Stimulated activated CD4-positive, alpha-beta T cell treated with anti-CD3 and anti-CD28 coated beads, Interleukin-4, amount 100 ng/mL, for 4 hours (primary cell): ENCODE data around the gene THADA.

ENCODE experiments used
- DNase-seq, 2 experiments: peaks; one replicate each; pipeline ENCODE4 v3.0.0-alpha.2; 2020

Gene THADA

DNA sequence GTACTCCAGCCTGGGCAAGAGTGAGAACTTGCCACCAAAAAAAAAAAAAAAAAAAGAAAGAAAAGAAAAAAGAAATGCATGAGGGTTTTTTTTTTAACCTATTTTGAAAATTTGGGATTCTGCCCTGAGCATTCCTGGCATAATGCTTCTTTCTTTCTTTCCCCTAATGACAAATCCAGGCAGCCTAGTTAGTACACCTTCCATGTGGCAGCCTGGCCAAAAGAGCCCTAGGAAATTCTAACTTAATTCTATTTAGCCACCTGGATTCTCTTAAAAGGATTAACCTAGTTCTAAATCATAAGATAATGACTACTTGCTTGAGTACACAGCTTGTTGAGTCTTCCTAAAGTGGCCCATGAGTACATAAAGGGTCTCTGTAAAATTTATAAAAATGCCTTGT, 160.1 kb downstream of the THADA start:
- DNase-seq = no peak

DNA sequence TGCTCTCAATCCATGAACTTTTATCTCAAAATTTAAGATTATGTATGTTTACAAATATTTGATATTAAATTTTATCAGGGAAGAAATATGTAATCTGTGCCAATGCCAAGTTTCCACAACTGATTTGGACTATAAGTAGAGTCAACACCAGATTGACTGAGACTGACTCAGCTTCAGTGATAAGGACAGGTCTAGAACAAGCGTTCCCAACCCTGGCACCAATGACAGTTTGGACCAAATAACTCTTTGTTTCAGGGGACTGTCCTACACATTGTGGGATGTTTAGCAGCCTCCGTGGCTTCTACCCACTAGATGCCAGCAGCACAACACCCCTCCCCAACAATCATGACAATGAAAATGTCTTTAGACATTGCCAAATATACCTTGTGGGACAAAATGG, 165.3 kb downstream of the THADA start:
- no peak for DNase-seq

DNA sequence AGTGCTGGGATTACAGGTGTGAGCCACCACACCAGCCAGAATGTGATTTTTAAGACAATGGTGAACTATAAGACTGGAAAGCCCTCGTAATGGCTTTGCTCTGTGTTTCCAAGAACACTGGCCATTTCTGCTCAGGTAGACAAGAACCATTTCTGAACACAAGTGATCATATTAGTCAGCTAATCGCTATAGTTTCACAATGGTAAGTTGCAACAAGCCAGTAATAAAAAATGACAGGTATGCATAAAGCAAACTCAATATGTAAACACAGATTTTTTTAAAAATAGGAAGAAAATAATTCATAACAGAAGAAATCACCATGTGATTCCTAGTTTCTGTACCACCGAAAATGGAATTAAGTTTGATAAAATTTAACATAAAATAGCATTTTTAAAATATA, 166.5 kb downstream of the THADA start:
- no peak for DNase-seq

DNA sequence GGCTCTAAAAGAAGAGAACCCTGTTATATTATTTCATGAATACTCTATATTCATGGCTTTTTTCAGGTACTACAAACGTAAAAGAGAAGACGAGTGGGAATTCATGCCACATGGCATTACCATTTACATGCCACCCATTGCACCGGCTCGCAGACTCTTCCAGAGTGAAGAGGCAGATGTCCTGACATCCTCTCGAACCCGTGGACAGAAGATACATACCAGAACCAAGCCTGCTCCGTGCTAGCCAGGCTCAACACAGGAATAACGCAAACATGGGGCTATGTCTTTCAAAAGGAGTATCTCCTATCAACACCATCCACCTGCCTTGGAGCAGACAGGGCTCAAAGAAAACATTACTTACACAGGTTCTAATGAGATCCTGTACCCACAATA, 168.8 kb downstream of the THADA start:
- no peak for DNase-seq

DNA sequence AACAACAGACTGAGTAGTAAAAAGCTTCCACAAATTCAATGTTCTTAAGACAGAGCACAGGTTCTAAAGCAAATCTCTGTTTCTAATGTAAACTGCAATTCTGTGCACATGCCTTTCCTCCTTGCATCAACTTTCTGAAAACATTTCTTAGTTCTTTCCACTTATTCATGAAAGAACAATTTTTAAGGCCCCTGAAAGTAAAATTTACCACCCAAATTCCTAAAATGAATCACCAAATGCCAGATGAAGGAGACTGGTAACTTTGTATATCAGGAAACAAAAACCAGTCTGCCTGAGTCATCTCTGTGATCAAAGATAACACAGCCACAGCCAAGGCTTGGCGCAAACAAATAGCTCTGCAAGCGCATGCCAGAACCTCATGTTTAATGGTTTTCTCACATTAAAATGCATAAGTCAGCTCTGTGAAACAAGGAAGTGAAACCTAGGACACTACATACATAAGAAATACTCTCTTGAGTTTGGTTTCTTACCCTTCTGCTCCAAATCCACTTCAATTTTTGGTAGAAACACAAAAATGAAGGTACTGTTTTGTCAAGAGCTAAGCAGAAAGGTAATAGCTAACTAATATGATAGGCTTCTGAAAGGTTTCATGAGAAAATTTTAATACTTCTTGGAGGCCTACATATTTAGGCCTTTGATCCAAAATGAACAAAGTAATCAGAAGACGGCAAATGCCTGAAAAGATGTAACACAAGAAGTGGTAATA, 169.4 kb downstream of the THADA start:
- DNase-seq = peak; percentile 34 to 64

DNA sequence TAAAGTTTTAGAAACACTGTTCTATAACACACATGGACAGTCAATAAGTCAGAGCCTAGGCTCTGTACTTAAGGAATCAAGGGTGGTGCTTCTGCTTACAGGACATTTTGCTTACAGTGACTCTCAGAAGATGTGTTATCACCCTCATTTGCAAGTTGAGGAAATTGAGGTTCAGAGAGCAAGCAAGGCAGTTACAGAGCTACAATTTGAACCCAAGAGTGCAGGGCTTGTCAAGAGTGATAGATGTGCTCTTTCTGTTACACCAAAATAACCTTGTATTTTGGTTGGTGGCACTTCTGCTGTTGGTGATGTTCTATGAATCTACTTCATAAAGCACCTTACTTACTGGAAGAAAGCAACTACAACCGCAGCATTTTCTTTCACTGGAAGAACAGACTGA, 170.2 kb downstream of the THADA start:
- DNase-seq = no peak

DNA sequence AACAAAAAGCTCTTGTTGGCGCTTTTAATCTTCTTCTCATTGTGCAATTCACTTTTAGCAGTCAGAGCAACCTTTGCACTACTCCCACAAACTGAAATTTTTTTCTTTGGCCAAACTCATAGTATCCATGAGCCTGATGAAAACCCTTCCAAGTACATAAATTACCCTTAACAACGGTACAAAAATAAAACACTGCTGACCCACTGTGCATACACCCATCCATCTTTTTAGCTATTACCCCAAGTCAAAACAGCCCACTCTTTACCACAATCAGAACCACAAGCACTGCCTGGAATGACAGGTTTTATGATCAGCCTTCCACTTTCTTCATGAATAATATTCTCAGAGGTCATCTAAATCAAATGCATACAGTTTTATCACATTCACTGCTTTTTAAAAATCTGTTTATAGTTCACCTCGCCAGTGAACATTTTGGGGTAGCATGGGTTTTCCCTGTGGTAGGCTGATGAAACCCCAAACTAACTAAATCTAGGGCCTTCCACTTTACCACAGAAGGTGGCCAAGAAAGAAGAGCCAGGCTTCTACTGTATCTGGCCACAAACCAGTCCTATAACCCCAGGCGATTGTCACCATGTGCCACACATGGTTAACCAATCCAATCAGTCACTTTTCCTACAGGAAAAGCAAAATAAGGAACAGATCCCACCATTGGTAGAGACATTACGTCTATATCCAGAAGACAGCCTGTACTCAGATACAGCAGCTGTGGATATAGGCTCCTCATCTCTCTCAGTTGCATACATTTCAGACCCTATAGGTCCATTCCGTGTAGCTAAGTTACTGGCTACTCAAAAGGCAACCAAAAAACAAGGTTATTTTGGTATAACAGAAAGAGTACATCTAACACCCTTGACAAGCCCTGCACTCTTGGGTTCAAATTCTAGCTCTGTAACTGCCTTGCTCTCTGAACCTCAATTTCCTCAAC, 171.3 kb downstream of the THADA start:
- DNase-seq = no peak

DNA sequence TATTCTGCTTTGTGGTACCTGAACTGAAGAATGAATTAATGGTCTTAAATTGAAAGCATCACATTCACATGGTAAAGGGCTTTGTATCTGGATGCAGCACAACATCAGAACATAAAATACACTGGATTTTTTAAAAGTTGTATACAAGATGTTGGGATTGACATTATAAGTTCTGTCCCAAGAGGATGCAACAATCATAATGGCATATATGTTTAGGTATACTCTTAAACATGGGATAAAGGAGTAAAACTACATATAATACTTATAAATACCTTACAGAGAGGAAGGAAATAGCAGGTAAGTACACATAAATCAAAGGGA, 171.9 kb downstream of the THADA start:
- no peak for DNase-seq

DNA sequence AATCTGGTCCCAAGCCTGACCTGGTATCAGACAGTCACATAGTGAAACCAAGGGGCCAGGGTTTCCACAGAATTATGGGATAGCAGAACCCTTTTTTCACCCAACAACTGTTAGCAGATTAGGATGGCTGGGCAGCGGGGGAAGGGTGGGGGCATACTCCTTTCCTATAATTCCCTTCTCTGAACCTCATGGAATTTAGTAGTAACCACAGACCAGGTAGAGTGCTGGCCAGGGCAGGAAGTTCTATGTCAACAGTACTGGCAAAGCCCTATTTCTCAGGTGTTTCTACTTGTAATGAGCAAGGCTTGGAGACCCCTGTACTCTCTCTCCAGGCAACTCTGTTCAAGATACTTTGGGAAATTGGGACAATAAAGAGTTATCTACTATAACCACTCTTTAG, 174.6 kb downstream of the THADA start:
- no peak for DNase-seq

DNA sequence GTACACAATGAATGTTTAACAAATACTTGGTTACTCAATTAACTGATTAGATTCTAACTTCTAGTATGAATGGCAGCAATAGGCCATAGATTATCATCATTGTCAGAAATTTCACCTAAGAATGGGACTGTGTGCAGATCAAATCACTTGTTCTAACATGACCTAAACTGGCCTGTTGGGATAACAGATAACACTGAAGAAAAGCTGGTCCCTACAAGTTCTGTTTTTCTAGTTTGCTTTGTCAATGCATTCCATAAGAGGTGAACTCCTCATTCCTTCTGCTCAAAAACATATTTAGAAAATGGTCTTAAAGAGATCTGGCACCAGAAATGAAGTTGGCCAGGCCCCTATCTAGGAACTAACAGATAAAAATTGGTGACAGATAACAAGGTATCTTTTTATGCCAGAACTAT, 175.4 kb downstream of the THADA start:
- DNase-seq = no peak

DNA sequence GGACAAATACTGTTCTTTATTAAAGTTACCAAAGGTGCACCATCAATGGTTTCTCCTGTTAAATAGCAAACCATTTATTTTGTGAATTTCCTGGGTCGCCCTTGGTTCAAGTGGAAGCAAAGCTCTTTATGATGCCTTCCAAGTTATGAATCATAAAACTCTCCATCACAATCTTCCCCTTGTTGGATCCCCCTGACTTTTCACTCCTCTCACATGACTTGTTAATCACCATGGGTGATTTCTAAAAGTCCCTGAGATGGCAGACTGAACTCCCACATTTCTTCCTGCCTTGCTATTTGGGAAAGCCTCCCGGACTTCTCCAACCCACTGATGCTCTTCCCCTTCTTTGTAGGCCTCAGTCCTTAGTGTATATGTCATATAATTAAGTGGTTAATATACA, 176.0 kb downstream of the THADA start:
- no peak for DNase-seq

DNA sequence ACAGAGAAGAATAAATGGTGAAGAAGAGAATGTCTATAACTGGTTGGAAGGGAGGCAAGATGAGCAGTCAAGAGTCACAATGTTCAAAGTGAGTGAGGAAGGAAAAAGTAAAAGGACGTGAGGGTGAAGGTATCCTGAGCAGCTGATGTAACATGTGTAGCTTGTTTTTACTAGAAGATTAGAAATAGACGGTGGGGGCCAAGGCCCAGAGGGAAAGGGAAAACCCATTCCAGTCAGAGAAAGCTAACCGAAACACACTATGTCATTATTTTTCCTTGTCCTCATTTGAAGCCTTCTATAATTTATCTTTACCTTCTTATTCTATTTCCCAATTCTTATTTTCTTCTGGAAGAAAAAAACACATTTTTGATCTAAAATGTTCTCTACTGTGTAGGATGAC, 176.6 kb downstream of the THADA start:
- no peak for DNase-seq

DNA sequence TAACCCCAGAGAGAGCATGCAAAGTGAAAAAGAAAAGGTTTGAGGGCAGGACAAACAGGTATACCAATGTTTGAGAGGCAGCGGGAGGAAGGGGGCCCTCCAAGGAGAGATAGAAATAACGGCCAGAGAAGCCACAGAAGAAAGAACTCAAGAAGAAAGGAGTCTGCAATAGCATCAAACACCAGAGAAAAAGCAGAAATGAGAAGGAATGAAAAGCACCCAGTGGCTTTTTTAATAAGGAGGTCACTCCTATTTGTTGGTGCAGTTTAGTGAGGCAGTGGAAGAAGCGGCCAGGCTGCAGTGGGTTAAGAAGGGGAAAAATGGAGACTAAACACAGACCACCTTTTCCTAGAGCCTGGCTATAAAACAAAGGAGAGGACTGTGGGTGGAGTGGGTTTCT, 177.2 kb downstream of the THADA start:
- DNase-seq = no peak

DNA sequence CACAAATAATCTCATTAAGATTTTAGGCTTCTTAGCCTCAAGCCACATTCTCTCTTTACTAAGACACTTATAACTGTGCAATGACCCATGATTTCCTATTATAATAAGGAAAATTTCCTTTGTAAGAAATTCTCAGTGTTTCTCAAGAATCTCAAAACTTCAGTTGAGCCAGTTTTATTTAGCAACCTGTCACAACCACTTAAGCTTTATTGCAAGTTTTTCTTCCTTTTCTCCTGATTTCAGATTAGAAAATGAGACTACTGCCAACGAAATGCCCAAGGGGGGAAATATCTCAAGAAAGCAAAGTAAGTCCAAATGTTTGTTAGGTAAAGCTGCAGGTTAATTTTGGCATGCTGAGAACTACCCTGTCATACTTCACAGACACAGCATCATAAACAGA, 178.5 kb downstream of the THADA start:
- no peak for DNase-seq

DNA sequence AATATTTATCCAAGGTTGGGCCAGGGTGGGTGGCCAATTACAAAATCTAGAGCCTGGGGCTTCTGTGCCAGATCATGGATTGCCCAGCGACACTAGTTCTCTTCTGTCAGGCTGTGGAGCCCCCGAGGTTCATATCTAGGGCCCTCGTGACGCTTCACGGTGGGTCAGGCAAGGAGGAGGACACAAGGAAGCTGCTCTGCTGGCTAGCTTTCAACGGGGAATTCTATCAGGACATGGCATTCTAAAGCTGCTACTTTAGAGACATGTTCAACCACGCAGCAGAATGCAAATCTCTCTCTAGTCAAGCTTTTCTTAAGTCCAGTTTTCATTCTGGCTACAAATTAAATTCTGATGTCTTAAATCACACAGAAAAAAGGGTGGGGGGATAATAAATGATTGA, 180.2 kb downstream of the THADA start:
- DNase-seq = no peak

DNA sequence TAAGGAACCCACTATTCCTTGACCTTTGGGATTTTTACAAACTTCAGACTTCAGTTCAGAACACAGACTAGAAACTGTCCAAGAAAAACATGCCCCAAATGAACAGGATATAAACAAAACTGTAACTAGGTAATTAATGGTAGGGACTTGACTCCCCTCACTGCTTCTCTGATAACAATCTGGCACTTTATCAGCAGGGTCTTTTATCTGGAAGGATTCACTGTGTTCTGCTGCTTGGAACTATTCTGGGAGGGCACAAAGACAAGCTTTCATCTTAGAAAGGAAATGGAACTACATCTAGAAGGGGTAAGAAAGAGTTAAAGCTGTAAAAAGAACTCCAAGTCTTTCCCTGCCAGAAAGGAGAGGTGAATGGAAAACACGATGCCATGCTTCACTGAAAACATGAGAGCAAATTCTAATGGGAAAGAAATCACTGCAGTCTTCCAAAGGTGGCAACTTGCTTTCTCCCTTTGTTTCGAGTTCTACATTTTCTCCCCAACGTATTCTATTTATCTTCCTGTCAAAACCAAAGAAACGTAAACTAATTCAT, 181.2 kb downstream of the THADA start:
- DNase-seq = no peak

DNA sequence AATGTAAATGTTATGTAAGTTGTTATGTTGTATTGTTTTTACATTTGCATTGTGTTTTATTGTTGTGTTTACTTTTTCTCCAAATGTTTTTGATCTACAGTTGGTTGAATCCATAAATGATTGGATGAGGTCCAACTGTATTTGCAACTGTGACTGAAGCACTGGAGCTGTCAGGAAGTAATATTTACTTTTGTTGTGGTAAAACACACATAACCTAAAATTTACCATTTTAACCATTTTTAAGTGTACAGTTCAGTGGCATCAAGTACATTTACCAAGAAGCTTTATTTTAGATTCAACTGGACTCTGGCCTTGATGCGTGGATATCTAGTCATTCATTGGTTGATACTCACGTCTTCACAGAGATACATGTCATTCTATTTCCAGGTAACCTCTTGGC, 181.8 kb downstream of the THADA start:
- no peak for DNase-seq

DNA sequence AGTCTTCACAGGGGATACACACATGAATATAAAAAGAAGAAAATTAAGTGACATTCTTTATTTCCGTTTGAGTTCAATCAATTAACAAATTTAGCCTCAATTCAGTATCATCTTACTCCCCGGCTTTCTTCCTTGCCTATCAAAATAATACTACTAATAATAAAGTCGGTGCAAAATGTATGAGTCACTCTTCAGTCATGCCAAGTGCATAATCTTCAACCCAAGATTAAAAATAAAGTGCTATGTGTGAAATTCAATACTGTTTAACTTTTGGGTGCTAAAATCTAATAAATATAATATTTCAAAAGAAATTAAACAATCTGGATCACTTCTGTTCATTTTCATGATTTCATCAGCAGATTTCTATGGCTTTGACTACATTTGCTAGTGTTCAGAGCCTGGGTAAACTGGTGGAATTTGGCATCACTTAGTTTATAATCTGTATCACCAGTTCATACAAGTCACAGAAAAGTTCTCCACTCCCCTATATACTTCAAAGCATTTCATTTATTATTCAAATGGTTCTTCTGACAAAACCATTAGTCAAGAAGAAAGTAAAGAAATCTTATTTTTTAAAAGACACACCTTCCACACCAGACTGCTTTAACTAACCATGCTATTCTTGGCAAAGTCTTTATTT, 183.6 kb downstream of the THADA start:
- no peak for DNase-seq

DNA sequence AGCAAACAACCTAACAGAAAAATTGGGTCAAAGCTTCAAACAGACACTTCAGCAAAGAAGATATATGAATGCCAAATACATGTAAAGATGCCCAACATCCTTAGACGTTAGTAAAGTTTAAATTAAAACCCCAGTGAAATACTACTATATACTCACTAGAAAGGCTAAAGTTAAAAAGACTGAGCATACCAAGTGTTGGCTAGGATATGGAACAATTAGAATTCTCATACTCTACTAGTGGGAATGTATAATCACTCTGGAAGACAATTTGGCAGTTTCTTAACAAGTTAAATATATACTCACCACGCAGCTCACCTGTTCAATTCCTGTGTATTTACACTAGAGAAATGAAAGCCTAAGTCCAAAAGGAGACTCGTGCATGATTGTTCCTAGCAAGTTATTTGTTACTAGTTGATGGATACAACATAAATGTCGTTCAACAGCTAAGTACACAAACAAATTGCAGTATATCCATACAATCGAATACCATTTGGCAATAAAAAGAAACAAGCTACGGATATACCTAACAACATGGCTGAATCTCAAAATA, 185.7 kb downstream of the THADA start:
- DNase-seq = no peak

DNA sequence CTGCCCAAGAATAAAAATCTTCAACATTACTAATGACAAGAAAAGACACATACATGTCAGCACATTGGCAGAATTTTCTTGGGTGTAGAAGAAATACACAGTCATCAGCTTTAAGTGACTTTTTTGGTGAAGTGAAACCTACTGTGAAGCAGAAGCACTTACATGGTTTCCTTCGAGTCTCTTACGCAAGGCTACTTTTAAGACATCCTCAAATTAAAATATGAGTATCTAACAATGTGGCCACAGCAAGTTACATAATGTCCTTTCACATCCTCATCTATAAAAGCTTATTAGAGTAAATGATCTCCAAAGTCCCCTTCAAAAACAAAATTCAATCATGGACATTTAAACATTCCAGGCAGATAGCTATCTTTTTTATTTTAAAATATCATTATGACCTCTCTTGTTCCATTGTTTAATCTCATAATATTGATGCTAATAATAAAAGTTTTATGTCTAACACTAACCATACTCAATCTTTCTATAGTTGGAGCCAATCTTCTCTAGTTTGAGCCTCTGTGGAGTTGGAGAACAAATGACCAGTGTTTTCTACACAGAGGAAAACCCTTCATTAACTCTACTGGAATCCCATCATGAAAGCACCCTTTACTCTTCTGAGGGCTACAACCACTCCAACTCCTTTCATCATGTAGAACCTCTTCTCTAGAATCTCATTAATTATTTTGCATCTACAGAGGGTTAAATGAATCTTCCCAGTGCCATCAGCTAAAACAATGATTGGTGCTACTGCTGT, 187.3 kb downstream of the THADA start:
- DNase-seq = no peak

DNA sequence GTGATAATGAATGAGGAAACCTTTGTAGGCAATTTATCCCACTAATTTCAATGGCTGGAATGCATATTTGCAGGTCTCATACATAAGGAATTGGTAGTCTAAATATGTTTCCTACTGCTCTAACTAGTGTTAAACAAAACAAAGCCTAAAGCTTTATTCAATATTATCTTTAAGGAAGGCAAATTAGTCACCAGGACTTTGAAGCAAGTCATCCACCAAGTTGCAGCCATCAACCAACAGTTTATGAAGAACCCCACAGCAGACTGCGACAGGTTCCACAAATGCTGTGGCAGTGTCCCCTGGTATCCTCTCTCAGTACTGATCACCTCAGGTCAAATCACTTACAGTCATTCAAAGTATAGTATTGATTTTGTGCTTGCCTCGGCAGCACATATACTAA, 187.9 kb downstream of the THADA start:
- DNase-seq = no peak

DNA sequence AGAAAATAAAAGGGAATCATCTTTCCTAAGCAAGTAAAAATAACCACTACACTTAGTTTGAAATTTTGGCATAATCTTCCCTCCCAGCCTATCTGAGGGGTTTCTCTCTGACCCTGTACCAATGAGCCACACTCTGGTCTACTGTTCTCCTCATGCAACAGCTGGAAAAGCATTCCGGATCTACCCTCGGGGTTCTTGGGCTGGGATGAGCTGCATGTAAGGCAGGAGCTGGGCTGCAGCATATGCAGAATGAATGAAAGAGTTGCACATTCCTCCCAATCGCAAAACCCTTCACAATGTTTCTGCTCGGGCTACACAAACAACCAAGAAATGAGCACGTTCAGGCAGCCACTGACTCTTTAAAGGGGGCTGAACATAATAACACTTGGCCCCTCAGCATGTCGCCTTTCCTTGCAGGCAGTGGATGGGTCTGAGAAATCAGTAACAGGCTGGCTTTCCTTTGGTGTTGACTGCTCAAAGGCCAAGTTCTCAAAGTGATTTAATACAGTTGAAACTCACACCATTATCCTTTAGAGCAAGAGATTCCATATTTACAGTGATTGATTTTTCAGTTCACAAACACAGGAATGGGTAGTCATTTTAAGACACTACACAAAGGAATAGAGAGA, 189.1 kb downstream of the THADA start:
- no peak for DNase-seq
